ENCODE data around the gene LBHD1. TPM values are rescaled to one million over a fixed set of nuclear protein-coding genes. Genes with fewer than 3 reads are reported as not detected.
A peak's percentile ranks its signal among the peaks of the same experiment; 100 is the strongest.

LBHD1 gene
- total RNA-seq, 2 donors from 2014 or later, result 2.3 to 2.4 TPM

- Histone ChIP-seq H3K4me3 (peak within 1 kb of the TSS; percentile 78 to 81), H3K27me3 (no peaks in the 10 kb centered on the region), H3K9me3 (no peaks in the 10 kb centered on the region), H3K36me3 (peaks cover 30% of the 10 kb centered on the region), H3K27ac (peak within 1 kb of the TSS; percentile 85 to 86), H3K4me1 (peaks cover 0 to 27% of the 10 kb centered on the region in 2 donors)
- peak; percentile 99 for DNase-seq (ENCODE audit: low spot score)
- peak in 1 of 2 donors; percentile 19 for TF ChIP-seq CTCF (IDR thresholded peaks at IDR 0.05)
These were observed 25.9 kb downstream of the LBHD1 start, which contains the start of gene GANAB for GRCh38 chr11:62645946-62646824. Gene GANAB (minus strand): TSS chr11:62646613. CDS start chr11:62646599, 14 bp downstream.

GRCh38 chr11:62645671-62645945 lies 26.5 kb downstream of the LBHD1 start:
- Histone ChIP-seq H3K36me3 (peaks cover 30% of the 10 kb centered on the region), H3K27me3 (no peaks in the 10 kb centered on the region), H3K4me3 (peak overlapping the region; percentile 78 to 81), H3K9me3 (no peaks in the 10 kb centered on the region), H3K4me1 (peaks cover 0 to 27% of the 10 kb centered on the region in 2 donors), H3K27ac (peak overlapping the region; percentile 85 to 86)
- no peak for TF ChIP-seq CTCF (IDR thresholded peaks at IDR 0.05)
- no peak for DNase-seq (ENCODE audit: low spot score)

GRCh38 chr11:62644220-62644619 lies 27.8 kb downstream of the LBHD1 start:
- H3K9me3 ChIP-seq, result no peaks in the 10 kb centered on the region
- H3K4me3 ChIP-seq, result no peak overlapping the region
- H3K27me3 ChIP-seq, result no peaks in the 10 kb centered on the region
- H3K27ac ChIP-seq, result no peak overlapping the region
- H3K4me1 ChIP-seq, result peaks cover 0 to 27% of the 10 kb centered on the region in 2 donors
- TF ChIP-seq CTCF (IDR thresholded peaks at IDR 0.05), result no peak
- no peak for DNase-seq (ENCODE audit: low spot score)
- peaks cover 27% of the 10 kb centered on the region for H3K36me3 ChIP-seq

- no peak overlapping the region for H3K4me3 ChIP-seq
- peaks cover 87% of the 10 kb centered on the region for H3K36me3 ChIP-seq
- no peaks in the 10 kb centered on the region for H3K27me3 ChIP-seq
- H3K27ac ChIP-seq, result no peak overlapping the region
- no peaks in the 10 kb centered on the region for H3K9me3 ChIP-seq
- H3K4me1 ChIP-seq, result no peaks in the 10 kb centered on the region
- no peak for TF ChIP-seq CTCF (IDR thresholded peaks at IDR 0.05)
- DNase-seq (ENCODE audit: low spot score), result no peak
These were observed 39.6 kb downstream of the LBHD1 start for GRCh38 chr11:62632492-62632891.

- H3K9me3 ChIP-seq, result no peaks in the 10 kb centered on the region
- no peaks in the 10 kb centered on the region for H3K4me1 ChIP-seq
- H3K27ac ChIP-seq, result no peak overlapping the region
- peaks cover 77% of the 10 kb centered on the region for H3K36me3 ChIP-seq
- no peak for TF ChIP-seq CTCF (IDR thresholded peaks at IDR 0.05)
- H3K27me3 ChIP-seq, result no peaks in the 10 kb centered on the region
- DNase-seq (ENCODE audit: low spot score), result no peak
- no peak overlapping the region for H3K4me3 ChIP-seq
These were observed 44.4 kb downstream of the LBHD1 start for GRCh38 chr11:62627713-62628112.
